Fibroblast of gingiva (primary cell): ENCODE results near the gene DFFB.

ENCODE experiments used
- DNase-seq: peaks from one replicate; pipeline ENCODE4 v3.0.0-alpha.2; 2011; ENCODE audit warnings: low read depth

The DFFB gene

GRCh38 chr1:3831689-3832088 lies 25.6 kb upstream of the DFFB start:
- peak; percentile 10 for DNase-seq

- DNase-seq = no peak
These were observed 22.6 kb upstream of the DFFB start for GRCh38 chr1:3834701-3835100.

GRCh38 chr1:3836421-3836820 lies 20.9 kb upstream of the DFFB start:
- DNase-seq = no peak

- DNase-seq = no peak
These were observed 20.1 kb upstream of the DFFB start for GRCh38 chr1:3837200-3837599.

- DNase-seq = no peak
These were observed 19.6 kb upstream of the DFFB start for GRCh38 chr1:3837685-3838084.

GRCh38 chr1:3838788-3839187 lies 18.5 kb upstream of the DFFB start:
- no peak for DNase-seq

GRCh38 chr1:3841491-3841890 lies 15.8 kb upstream of the DFFB start:
- DNase-seq = no peak

- no peak for DNase-seq
These were observed 14.4 kb upstream of the DFFB start for GRCh38 chr1:3842912-3843311.

GRCh38 chr1:3846541-3846940 lies 10.7 kb upstream of the DFFB start:
- no peak for DNase-seq

GRCh38 chr1:3847081-3847480 lies 10.2 kb upstream of the DFFB start:
- DNase-seq = no peak

GRCh38 chr1:3850857-3851256 lies 6.4 kb upstream of the DFFB start:
- no peak for DNase-seq

GRCh38 chr1:3851292-3851691 lies 6.0 kb upstream of the DFFB start:
- no peak for DNase-seq

GRCh38 chr1:3852091-3852490 lies 5.2 kb upstream of the DFFB start:
- DNase-seq = no peak

GRCh38 chr1:3852711-3853485 lies 4.4 kb upstream of the DFFB start:
- no peak for DNase-seq

- no peak for DNase-seq
These were observed 484 bp downstream of the DFFB start for GRCh38 chr1:3857791-3858129.

GRCh38 chr1:3858231-3858981 lies 1.1 kb downstream of the DFFB start:
- DNase-seq = peak; percentile 48

- no peak for DNase-seq
These were observed 6.1 kb downstream of the DFFB start for GRCh38 chr1:3863231-3863935.

GRCh38 chr1:3864884-3865283 lies 7.6 kb downstream of the DFFB start:
- DNase-seq = no peak

- DNase-seq = no peak
These were observed 8.4 kb downstream of the DFFB start for GRCh38 chr1:3865606-3866160.

- DNase-seq = no peak
These were observed 11.3 kb downstream of the DFFB start for GRCh38 chr1:3868464-3869006.

- DNase-seq = no peak
These were observed 12.6 kb downstream of the DFFB start for GRCh38 chr1:3869751-3870301.

GRCh38 chr1:3871451-3871805 lies 14.2 kb downstream of the DFFB start:
- no peak for DNase-seq
